SK-N-SH treated with all-trans-retinoic acid at 6 μM for 48 hours (cell line): ENCODE data around the gene KDR.

ENCODE experiments used
- ATAC-seq: fragments of 200-7000 bp; cut with Tn5 transposase; 3 replicates; pipeline ENCODE4 v1.9.1; 2020; ENCODE audit warnings: mild to moderate bottlenecking, moderate library complexity
- ARNTL ChIP-seq: fragments of 450-650 bp; formaldehyde crosslinking; IDR thresholded peaks from 2 replicates; pipeline ENCODE4 v1.5.0; 2020; ENCODE audit warnings: low read depth, mild to moderate bottlenecking, moderate library complexity, borderline replicate concordance
- CSDC2 ChIP-seq: fragments of 250-450 bp; sonication (Bioruptor Pico); IDR thresholded peaks from 2 replicates; pipeline ENCODE4 v1.5.0; 2020; ENCODE audit warnings: mild to moderate bottlenecking, moderate library complexity
- ESRRG ChIP-seq: fragments of 250-450 bp; sonication (Bioruptor Pico); IDR thresholded peaks from 2 replicates; pipeline ENCODE4 v1.6.1; 2021; ENCODE audit warnings: mild to moderate bottlenecking
- GLIS3 ChIP-seq: fragments of 250-450 bp; sonication (Bioruptor Pico); IDR thresholded peaks from 2 replicates; pipeline ENCODE4 v1.5.0; 2020; ENCODE audit warnings: mild to moderate bottlenecking, moderate library complexity
- ISL1 ChIP-seq: fragments of 250-450 bp; sonication (Bioruptor Pico); IDR thresholded peaks from 2 replicates; pipeline ENCODE4 v2.1.2; 2022; ENCODE audit warnings: mild to moderate bottlenecking, moderate library complexity
- OSR1 ChIP-seq: fragments of 250-450 bp; sonication (Bioruptor Pico); IDR thresholded peaks from 2 replicates; pipeline ENCODE4 v1.8.0; 2022; ENCODE audit warnings: moderate library complexity, mild to moderate bottlenecking, inconsistent platforms
- POU6F1 ChIP-seq: fragments of 250-450 bp; sonication (Bioruptor Pico); IDR thresholded peaks from 2 replicates; pipeline ENCODE4 v1.8.0; 2021; ENCODE audit warnings: low read depth, mild to moderate bottlenecking, moderate library complexity, borderline replicate concordance
- PPARA ChIP-seq: fragments of 250-450 bp; sonication (Bioruptor Pico); IDR thresholded peaks from 2 replicates; pipeline ENCODE4 v1.5.0; 2020; ENCODE audit warnings: mild to moderate bottlenecking, borderline replicate concordance
- RARB ChIP-seq: fragments of 250-450 bp; sonication (Bioruptor Pico); IDR thresholded peaks from 2 replicates; pipeline ENCODE4 v1.8.0; 2021; ENCODE audit warnings: mild to moderate bottlenecking, moderate library complexity
- SNAI2 ChIP-seq: fragments of 250-450 bp; sonication (Bioruptor Pico); IDR thresholded peaks from 2 replicates; pipeline ENCODE4 v1.5.0; 2020; ENCODE audit warnings: mild to moderate bottlenecking, moderate library complexity
- TCF4 ChIP-seq: fragments of 250-450 bp; sonication (Bioruptor Pico); IDR thresholded peaks from 2 replicates; pipeline ENCODE4 v1.8.0; 2021; ENCODE audit warnings: mild to moderate bottlenecking, moderate library complexity, borderline replicate concordance
- TOX ChIP-seq: fragments of 250-450 bp; sonication (Bioruptor Pico); IDR thresholded peaks from 2 replicates; pipeline ENCODE4 v1.8.0; 2021; ENCODE audit warnings: mild to moderate bottlenecking, moderate library complexity, borderline replicate concordance
- TSHZ2 ChIP-seq: fragments of 250-450 bp; sonication (Bioruptor Pico); IDR thresholded peaks from 2 replicates; pipeline ENCODE4 v1.5.0; 2020; ENCODE audit warnings: mild to moderate bottlenecking, moderate library complexity
- ZC3H10 ChIP-seq: fragments of 250-450 bp; sonication (Bioruptor Pico); IDR thresholded peaks from 2 replicates; pipeline ENCODE4 v1.5.1; 2021; ENCODE audit warnings: mild to moderate bottlenecking, moderate library complexity
- ZFP3 ChIP-seq: fragments of 250-450 bp; sonication (Bioruptor Pico); IDR thresholded peaks from 2 replicates; pipeline ENCODE4 v1.5.0; 2020; ENCODE audit warnings: mild to moderate bottlenecking, moderate library complexity
- ZFP30 ChIP-seq: fragments of 450-650 bp; formaldehyde crosslinking; IDR thresholded peaks from 2 replicates; pipeline ENCODE4 v1.5.0; 2022; ENCODE audit warnings: mild to moderate bottlenecking, moderate library complexity
- ZNF565 ChIP-seq: fragments of 450-650 bp; formaldehyde crosslinking; conservative IDR thresholded peaks from 2 replicates; pipeline ENCODE4 v1.5.0; 2020; ENCODE audit warnings: low read depth, mild to moderate bottlenecking, moderate library complexity
- ZNF70 ChIP-seq: fragments of 450-650 bp; formaldehyde crosslinking; IDR thresholded peaks from 2 replicates; pipeline ENCODE4 v1.5.0; 2020; ENCODE audit warnings: mild to moderate bottlenecking, moderate library complexity
- ZNF8 ChIP-seq: fragments of 450-650 bp; formaldehyde crosslinking; IDR thresholded peaks from 2 replicates; pipeline ENCODE4 v1.5.0; 2020; ENCODE audit warnings: mild to moderate bottlenecking, moderate library complexity
- TF ChIP-seq, protein P1 (sequence below): fragments of 250-450 bp; sonication (Bioruptor Pico); IDR thresholded peaks from 2 replicates; pipeline ENCODE4 v1.5.1; 2020; ENCODE audit warnings: low read depth, mild to moderate bottlenecking, moderate library complexity
- TF ChIP-seq, protein P2 (sequence below): fragments of 250-450 bp; sonication (Bioruptor Pico); IDR thresholded peaks from 2 replicates; pipeline ENCODE4 v1.5.1; 2021; ENCODE audit warnings: mild to moderate bottlenecking, moderate library complexity
- TF ChIP-seq, protein P3 (sequence below): fragments of 250-450 bp; sonication (Bioruptor Pico); IDR thresholded peaks from 2 replicates; pipeline ENCODE4 v1.8.0; 2020; ENCODE audit warnings: mild to moderate bottlenecking, moderate library complexity, borderline replicate concordance

KDR gene

DNA sequence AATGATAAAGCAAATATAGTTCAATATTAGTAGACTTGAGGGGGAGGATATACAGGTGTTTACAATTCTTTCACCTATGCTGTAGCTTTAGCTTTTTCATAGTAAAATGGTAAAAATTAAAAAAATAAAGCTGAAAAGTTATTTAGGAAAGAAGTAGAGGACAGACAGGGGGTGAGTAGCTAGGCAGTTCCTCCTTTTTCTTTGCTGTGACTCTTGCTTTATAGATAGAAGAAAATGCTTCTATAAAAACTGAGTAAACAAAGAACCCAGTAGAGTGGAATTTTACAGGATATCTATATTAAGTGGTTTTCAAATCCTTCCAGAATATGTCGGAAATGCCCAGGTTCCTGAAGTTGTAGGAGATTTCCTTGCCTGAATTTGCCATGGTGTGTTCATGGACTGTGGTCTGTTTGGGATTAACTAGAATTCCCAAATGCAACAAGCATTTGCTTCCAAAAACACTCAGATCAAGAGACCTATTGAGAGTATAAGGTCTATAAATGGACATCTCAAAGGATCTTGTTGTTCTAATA, 74.9 kb downstream of the KDR start:
- no peak for ATAC-seq
- no peak for TF ChIP-seq PPARA
- no peak for TF ChIP-seq OSR1 (CRISPR knock-in tag)
- no peak for TF ChIP-seq ISL1 (CRISPR knock-in tag)
- TF ChIP-seq TSHZ2 (CRISPR knock-in tag) = no peak
- TF ChIP-seq ESRRG (CRISPR knock-in tag) = no peak
- no peak for TF ChIP-seq GLIS3 (CRISPR knock-in tag)
- no peak for TF ChIP-seq SNAI2 (CRISPR knock-in tag)
- no peak for TF ChIP-seq TCF4 (CRISPR knock-in tag)
- TF ChIP-seq, protein P1, sequence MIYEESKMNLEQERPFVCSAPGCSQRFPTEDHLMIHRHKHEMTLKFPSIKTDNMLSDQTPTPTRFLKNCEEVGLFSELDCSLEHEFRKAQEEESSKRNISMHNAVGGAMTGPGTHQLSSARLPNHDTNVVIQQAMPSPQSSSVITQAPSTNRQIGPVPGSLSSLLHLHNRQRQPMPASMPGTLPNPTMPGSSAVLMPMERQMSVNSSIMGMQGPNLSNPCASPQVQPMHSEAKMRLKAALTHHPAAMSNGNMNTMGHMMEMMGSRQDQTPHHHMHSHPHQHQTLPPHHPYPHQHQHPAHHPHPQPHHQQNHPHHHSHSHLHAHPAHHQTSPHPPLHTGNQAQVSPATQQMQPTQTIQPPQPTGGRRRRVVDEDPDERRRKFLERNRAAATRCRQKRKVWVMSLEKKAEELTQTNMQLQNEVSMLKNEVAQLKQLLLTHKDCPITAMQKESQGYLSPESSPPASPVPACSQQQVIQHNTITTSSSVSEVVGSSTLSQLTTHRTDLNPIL (CRISPR knock-in tag) = no peak
- TF ChIP-seq ZFP3 (CRISPR knock-in tag) = no peak
- TF ChIP-seq ZC3H10 (CRISPR knock-in tag) = no peak
- TF ChIP-seq ARNTL (CRISPR knock-in tag) = no peak
- no peak for TF ChIP-seq TOX
- TF ChIP-seq, protein P2, sequence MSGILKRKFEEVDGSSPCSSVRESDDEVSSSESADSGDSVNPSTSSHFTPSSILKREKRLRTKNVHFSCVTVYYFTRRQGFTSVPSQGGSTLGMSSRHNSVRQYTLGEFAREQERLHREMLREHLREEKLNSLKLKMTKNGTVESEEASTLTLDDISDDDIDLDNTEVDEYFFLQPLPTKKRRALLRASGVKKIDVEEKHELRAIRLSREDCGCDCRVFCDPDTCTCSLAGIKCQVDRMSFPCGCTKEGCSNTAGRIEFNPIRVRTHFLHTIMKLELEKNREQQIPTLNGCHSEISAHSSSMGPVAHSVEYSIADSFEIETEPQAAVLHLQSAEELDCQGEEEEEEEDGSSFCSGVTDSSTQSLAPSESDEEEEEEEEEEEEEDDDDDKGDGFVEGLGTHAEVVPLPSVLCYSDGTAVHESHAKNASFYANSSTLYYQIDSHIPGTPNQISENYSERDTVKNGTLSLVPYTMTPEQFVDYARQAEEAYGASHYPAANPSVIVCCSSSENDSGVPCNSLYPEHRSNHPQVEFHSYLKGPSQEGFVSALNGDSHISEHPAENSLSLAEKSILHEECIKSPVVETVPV (CRISPR knock-in tag) = no peak
- TF ChIP-seq ZNF8 (CRISPR knock-in tag) = no peak
- TF ChIP-seq POU6F1 (CRISPR knock-in tag) = no peak
- no peak for TF ChIP-seq ZNF565
- TF ChIP-seq RARB = no peak
- TF ChIP-seq ZNF70 (CRISPR knock-in tag) = no peak

- TF ChIP-seq ZNF565 (no peak), ZC3H10 (CRISPR knock-in tag) (no peak), RARB (no peak)
- TF ChIP-seq, protein P1 (CRISPR knock-in tag) = no peak
- no peak for ATAC-seq
These were observed 87.1 kb downstream of the KDR start for GRCh38 chr4:55038176-55038890.

DNA sequence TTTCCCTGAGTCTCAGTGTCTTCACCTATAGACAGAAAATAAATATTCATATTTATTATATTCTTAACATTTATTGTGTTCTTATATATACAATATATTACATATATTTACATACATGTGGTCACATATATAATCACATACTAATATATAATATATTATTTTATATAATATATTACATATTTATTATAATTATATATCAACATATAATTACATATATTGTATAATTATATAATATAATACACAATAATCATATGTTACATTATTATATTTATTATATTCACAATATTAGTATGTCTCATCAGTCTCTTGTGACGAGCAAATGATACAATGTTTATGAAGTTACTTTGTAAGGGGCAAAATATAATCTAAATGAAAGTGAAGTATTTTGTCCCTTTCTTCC, 87.7 kb downstream of the KDR start:
- no peak for ATAC-seq
- no peak for TF ChIP-seq RARB
- TF ChIP-seq ARNTL (CRISPR knock-in tag) = no peak
- TF ChIP-seq, protein P3, sequence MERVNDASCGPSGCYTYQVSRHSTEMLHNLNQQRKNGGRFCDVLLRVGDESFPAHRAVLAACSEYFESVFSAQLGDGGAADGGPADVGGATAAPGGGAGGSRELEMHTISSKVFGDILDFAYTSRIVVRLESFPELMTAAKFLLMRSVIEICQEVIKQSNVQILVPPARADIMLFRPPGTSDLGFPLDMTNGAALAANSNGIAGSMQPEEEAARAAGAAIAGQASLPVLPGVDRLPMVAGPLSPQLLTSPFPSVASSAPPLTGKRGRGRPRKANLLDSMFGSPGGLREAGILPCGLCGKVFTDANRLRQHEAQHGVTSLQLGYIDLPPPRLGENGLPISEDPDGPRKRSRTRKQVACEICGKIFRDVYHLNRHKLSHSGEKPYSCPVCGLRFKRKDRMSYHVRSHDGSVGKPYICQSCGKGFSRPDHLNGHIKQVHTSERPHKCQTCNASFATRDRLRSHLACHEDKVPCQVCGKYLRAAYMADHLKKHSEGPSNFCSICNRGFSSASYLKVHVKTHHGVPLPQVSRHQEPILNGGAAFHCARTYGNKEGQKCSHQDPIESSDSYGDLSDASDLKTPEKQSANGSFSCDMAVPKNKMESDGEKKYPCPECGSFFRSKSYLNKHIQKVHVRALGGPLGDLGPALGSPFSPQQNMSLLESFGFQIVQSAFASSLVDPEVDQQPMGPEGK (CRISPR knock-in tag) = no peak
- no peak for TF ChIP-seq ESRRG (CRISPR knock-in tag)
- no peak for TF ChIP-seq SNAI2 (CRISPR knock-in tag)
- TF ChIP-seq, protein P1 (CRISPR knock-in tag) = no peak
- no peak for TF ChIP-seq CSDC2 (CRISPR knock-in tag)
- no peak for TF ChIP-seq ZFP30 (CRISPR knock-in tag)
- no peak for TF ChIP-seq PPARA
- no peak for TF ChIP-seq TOX
- no peak for TF ChIP-seq ZNF565
